Measurements from ENCODE around the gene UBL7.

UBL7 gene

DNA sequence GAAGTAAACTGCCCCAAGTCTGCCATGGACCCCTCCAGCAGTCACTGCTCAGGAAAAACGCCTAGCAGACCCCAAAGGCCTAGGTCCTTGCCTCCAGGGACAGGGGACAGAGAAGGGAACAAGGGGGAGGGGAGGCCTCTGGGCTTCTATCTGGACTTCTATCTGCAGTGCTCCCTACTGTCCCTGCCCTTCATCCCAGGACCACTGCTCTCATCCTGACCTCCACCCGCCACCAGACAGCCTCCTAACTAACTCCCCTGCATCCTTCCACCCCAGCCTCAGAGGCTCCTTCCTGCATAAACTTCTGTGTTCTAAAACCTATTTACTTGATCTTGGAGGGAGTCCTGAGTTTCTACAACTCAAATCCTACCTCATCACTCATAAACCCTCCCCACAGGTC lies 52.6 kb downstream of the UBL7 start:
- no peak for DNase-seq (ENCODE audit: low spot score)

DNA sequence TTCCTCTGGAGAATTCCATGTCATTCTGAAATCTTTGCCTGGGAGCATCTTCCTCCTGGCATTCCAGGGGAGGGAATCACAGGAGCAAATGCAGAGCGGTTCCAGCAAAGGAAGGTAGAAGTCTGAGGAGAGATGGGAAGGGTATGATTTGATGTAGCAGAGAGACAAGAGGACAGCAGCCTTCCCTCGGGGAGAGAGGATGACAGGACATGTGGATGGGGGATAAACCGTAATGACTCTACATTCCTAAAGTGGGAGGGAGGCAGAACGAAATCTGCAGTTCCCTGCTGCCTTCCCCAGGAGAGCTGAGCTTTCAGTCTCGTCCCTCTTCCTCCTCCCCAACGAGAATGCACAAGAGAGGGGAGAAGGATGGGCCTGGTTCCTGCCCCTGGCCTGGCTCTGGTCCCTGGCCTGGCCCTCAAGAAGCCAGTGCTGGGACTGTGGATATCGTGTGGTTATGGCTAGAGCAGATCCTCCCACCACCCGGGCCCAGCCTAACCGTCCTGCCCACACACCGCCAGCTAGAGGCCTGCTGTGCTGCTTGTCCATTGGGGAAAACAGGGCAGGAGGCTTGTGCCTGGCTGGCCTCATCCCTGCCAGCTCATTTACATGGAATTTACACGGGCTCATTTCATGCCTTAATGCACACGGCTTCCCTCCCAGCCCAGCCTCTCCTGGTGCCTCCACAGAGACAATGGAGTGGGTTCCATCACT lies 53.8 kb downstream of the UBL7 start:
- peak; percentile 96 for DNase-seq (ENCODE audit: low spot score)

DNA sequence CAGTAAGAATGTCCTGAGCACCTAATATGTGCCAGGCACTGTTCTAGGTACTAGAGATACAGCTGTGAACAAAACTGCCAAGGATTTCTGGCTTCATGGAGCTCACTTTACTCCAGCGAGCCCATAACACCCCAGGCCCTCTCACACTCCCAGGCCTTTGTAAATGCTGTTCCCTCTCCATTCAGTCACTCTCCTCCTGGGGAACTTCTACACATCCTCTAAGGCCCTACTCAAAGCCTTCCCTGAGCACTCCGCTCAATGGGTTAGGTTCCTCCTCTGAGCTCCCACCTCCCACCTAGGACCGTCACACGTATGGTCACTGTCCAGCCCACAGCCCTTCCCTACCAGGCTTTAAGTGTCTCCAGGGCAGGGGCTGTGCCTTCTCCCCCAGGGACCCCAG lies 54.4 kb downstream of the UBL7 start:
- no peak for DNase-seq (ENCODE audit: low spot score)

DNA sequence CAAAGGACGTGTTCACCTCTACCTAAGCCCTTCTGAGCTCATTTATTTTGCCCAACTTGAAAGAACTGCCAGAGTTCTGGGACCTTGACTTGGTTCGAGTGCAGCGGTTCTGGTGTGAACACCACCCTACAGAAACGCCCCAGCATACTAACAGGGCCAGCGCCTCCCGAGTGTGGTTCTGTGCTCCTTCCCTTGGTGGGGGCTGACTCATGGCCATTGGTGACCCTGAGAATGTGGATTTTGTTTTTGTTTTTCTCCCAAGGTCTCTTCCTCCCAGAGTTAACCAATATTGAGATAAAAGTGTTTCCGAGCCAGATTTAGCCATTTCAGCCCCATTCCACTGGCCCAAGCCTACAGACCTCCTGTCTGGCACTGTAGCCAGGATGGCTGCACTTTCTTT lies 55.1 kb downstream of the UBL7 start:
- DNase-seq (ENCODE audit: low spot score) = no peak

DNA sequence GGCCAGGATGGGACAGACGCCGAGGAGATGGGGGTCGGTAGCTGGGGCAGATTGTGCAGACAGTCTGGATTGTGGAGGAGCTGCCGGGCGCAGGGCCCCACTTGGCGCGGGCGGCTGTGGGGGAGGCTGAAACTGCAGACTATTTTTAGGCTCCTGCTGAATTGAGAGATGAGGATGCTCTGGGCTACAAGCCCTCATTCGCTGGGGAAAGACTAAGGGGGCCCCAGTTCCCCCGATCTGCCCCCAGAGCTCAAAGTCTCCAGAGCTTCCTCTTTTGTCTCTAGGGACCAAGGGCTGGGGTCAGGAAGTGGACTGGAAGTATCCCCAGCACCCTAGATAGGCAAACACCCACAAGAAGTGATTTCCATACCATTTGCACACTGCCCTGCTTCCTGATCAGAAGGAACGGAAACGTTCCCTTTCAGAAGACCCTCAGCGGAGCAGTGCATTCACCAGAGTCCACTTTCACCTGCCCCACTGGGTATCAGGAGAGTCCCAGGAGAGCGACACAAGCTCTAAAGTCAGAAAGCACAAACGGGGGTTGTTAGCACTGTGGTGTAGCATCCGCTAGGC lies 56.9 kb downstream of the UBL7 start:
- no peak for DNase-seq (ENCODE audit: low spot score)

DNA sequence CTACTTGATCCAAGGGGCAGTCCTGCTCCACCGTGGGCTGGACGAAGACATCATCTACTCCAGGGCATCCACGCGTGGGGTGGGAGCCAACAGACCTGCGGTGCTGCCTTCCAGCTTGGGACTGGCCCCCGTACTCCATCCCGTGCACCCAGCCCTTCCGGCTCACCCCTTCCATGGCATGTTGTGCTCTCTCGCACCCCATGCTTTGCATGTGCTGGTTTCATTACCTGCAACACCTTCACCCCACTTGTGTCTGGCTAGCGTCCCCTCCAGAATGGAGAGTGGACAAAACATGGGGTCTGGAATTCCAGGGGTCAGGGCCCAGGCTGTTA lies 57.4 kb downstream of the UBL7 start:
- DNase-seq (ENCODE audit: low spot score) = no peak

DNA sequence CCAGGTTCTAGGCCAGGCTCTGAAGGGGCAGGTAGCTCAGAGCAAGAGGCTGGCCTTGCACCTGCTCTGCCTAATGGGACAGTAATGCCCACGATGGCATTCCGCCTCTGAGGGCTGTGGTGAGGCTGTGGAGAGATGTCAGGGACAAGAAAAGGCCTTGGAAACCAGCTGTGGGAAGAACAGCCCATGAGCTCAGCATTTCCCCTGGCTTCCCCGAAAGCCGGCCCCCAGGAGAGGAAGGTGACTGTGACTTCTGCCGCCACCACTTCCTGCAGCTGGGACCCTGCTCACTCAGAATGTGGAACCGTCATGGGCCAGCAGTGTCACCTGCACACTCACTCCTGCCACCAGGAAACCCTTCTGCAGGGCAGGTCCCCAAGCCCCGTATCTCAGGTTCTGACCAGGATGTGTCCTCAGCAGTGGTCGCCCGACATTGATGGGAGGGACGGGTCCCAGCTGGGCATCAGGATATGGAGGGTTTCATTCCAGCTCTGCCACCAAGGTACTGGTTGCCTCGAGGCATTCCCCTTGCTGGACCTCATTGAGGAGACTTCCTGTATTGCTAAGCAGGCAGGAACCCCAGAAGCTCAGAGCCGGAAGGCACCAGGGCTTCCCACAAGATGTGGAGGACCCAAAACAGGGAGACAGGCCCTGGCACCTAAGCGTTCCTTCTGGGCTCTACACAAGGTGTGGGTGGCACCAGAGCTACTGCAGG lies 57.9 kb downstream of the UBL7 start:
- DNase-seq (ENCODE audit: low spot score) = peak; percentile 75

DNA sequence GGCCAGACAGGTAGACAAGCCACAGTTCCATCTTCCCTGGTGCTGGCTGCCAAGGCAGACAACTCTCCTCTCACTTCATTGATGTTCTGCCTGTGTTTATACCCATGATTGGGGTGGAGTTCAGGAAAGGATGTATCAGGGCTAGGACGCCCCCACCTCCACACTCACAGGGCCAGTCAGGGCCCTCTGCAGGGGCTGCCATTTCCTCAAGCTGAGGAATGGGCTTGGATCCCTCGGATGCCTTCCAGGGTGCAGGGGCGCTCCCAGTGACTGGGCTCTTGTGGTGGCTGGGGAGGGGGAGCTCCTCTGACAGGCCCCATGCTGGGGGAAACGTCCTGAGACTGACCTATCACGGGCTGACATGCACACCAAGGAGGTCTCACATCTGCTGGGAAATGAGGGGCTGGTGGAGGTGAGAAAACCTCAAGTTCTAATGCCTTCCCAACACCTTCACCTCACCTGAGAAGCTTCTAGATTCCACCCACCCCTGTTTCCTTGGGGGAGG lies 58.6 kb downstream of the UBL7 start:
- DNase-seq (ENCODE audit: low spot score) = no peak

DNA sequence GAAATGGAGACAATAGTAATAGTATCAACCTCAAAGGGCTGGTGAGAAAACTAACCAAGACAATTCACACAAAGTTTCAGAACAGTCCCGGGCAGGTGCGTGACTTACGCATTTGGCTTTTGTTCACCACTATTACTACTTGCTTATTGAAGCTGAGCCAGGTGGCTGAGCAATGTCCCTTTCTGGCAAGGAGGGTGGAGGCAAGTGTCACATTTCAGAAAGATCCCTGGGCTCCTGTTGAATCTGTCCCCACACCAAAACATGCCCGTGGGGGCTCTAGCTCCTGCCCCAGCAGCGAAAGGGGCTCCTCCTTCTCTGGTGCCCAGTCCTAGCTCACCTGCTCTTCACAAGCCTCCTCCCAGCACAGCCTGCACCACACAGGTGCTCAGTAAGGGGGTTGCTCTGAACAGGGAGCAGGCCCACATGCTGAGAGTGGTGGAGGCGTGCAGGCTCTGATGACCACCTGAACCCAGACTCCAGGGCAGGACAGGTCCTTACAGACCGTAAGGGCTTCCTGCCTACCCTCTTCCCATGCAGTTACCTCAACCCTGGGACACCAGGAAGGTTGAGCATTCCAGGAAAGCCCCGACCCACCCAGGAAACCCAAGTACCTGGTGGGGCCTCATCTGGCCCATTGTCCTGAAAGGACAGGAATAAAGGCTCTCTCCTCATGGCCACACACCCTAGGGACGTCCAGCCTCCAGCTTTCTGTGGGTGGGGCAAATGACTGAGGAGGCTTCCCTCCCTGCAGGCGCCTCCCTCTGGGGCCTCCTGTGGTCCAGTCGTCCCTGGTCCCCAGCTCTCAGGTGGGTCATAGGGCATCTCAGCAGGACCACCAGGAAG lies 59.8 kb downstream of the UBL7 start:
- peak; percentile 72 for DNase-seq (ENCODE audit: low spot score)

DNA sequence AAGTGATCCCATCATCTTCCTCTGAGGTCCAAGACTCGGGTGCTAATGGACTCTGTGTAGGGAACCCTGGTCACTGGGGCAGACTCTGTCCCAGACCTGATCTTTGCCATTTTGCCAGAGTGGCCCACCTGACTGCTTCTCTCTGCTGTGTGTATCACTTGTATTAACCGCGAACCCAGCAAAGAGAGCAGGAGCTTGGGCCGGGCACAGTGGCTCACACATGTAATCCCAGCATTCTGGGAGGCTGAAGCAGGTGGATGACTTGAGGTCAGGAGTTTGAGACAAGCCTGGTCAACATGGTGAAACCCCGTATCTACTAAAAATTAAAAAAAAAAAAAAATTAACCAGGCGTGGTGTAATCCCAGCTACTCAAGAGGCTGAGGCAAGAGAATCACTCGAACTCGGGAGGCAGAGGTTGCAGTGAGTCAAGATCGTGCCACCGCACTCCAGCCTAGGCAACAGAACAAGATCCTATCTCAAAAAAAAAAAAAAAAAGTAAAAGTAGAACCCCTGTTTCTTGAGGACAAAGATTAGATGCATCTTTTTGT lies 60.6 kb downstream of the UBL7 start:
- peak; percentile 69 for DNase-seq (ENCODE audit: low spot score)

DNA sequence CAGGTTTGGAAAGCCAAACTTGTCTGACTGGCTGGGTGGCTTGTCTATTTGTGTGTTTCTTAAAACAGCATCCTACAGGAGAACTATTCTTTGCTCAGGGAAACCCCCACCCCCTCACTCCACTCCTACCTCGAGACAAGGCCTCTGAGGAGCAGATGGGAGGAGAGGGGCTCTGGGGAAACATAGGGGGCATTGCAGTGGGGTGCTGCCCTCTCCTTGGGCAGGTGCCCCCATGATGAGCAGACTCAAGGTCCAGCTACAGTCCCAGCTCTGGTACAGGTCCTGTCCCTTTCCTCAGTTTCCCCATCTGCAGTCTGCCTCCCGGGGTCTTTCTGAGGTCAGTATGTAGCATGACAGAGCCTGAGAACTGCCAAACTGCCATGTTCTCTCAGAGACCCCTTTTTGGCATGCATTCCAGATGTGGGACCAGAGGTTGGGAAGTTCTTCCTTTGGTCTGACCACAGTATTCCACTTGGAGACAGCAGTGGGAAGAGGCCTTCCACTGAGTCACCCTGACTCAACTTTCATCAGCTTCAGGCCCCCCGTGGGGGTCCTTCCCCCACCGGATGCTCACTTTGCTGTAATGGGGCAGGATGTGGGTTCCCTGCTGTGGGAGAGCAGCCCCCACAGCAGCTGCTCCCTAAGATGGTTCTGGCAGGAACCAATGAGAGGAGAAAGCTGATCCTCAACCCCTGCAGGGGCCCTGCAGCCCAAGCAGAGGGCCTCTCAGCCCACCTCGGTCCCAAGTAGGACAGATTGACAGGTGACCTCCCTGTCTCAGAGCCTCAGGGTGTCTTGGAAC lies 61.2 kb downstream of the UBL7 start:
- peak; percentile 88 for DNase-seq (ENCODE audit: low spot score)

DNA sequence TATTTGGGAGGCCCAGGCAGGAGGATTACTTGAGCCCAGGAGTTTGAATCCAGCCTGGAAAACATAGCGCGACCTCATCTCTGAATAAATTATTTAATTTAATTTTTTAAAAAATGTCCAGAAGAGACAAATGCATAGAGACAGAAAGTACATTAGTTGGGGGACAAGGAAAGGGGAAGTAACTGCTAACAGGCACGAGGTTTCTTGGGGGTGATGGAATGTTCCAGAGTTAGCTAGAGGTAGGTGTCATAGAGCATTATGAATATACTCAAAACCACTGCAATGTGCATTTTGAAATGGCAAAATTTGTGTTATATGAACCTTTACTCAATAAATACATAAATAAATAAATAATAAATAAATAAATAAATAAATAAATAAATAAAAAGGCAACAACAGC lies 61.9 kb downstream of the UBL7 start:
- DNase-seq (ENCODE audit: low spot score) = no peak

DNA sequence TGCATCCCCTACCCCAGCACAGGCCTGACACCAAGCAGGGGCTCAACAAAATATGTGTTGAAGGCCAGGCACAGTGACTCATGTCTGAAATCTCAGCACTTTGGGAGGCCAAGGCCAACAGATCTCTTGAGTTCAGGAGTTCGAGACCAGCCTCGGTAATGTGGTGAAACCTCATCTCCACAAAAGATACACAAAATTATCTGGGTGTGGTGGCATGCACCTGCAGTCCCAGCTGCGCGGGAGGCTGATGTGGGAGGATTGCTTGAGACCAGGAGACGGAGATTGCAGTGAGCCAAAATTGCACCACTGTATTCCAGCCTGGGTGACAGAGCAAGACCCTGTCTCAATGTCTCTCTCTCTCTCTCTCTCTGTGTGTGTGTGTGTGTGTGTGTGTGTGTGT lies 62.8 kb downstream of the UBL7 start:
- no peak for DNase-seq (ENCODE audit: low spot score)

DNA sequence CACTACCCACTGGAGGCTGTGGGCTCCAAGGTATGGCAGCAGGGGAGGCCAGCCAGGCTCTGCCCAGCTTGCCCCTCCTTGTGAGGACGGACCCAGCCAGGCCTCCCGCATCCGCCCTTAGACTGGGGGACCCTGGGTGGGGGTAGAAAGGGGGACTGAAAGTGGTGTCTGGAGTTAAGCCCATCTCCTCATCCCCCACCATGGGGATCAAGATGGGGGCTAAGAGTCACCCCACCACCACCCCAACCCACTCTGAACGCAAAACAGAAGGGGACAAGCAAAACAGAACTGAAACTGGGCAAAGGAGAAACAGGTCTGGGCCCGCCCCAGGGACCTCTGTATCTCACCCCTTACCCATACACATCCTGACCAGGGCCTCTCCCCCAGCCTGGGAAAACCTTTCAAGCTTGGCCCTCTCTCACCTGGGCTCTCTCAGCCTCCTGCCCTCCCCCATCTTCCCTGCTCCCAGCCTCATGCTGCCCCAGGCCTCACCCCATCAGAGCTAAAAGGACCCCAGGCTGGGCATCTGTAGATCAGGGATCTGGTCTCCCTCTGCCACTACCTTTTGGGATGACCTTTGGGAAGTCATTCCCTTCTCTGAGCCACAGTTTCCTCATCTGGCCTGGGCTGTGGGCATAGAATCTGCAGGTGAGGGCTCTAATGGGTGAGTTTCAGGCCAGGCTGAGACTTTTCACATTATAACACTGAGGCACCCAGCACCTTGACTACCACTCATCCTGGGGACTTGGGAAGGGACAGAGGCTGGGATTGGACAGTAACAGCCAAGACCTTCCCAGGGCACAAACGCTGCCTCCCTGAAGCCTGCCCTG lies 63.5 kb downstream of the UBL7 start:
- peak; percentile 75 for DNase-seq (ENCODE audit: low spot score)

DNA sequence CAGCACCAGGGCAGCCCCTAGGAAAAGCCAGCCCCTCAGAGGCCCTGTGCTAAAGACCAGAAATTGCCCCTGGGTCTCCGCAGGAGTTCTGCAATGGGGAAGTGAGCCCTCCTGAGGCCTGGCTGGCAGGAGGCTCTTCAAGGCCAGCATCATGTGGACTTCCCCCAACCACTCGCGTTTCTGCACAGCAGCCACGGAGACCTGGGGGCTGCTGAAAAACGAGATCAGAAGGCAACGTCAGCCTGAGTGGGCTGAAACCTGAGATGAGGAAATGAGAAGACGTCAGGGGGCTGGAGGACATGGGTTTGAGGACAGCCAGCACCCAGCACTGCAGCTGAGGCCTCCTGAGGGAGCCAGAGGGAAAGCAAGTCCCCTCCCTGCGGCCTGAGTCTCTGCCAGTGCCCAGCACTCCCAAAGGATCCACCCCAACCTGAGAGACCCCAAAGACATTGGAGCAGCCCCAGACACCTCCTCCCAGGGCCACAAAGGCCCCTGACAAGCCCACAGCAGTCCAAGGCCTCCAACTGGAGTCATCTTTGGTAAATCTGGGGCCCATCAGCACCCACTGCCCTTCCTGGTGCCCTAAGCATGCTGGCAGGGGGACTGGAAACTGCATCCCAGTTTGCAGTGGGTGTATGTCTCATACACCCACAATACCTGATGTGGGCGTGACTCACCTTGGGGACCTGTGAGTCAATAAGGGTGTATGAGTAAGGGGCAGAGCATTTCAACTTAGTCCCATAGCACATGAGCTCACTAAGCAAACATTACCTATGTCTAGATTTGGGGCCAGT lies 64.3 kb downstream of the UBL7 start:
- DNase-seq (ENCODE audit: low spot score) = peak; percentile 100

DNA sequence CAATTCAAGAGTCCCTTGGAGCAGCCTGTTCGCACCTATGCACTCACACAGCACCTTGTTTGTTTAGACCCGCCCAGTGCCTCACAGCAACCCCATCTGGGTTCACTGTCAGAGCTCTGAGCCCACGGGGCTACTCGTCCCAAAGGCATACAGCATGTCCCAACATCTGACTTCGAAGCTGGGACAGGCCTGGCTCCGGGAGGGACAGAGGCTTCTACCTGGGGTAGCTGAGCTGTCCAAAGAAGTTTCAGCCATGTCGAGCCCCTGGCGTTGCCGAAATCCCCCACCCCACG lies 64.9 kb downstream of the UBL7 start:
- DNase-seq (ENCODE audit: low spot score) = peak; percentile 37

Measured in kidney tubule cell (primary cell).